Stomach (tissue), 19 donors: ENCODE data around the gene MAST2. TPM values are rescaled to one million over a fixed set of nuclear protein-coding genes. Genes with fewer than 3 reads are reported as not detected.
A peak's percentile ranks its signal among the peaks of the same experiment; 100 is the strongest.

ENCODE experiments used
- DNase-seq, 2 donors: peaks; one replicate each; pipeline versions ENCODE4 v3.0.0 to v3.0.0-alpha.2; 2013 to 2019
- H3K27ac ChIP-seq, 5 donors: fragments of 200-600 bp in 4 of 5; sonication (generic) in 4 of 5; one replicate each; pipeline ENCODE4 v1.5.1; 2013 to 2019; ENCODE audit warnings: mild to moderate bottlenecking in 1 of 5, moderate library complexity in 1 of 5
- H3K27me3 ChIP-seq, 3 donors: fragments of 200-600 bp; sonication (generic); one replicate each; pipeline ENCODE4 v1.5.1; 2017 to 2019; ENCODE audit warnings: mixed run types in 1 of 3
- H3K36me3 ChIP-seq, 4 donors: fragments of 200-600 bp; sonication (generic); 1 replicate in 3 of 4; 2 replicates in 1 of 4; pipeline ENCODE4 v1.5.1; 2016 to 2019
- H3K4me1 ChIP-seq, 4 donors: fragments of 200-600 bp; sonication (generic); one replicate each; pipeline ENCODE4 v1.5.1; 2016 to 2019
- H3K4me3 ChIP-seq, 4 donors: fragments of 200-600 bp; sonication (generic) in 3 of 4; one replicate each; pipeline ENCODE4 v1.5.1; 2016 to 2019; ENCODE audit warnings: mild to moderate bottlenecking in 1 of 4
- H3K9me3 ChIP-seq, 4 donors: fragments of 200-600 bp; sonication (generic); one replicate each; pipeline ENCODE4 v1.5.1; 2016 to 2019
- EP300 ChIP-seq: sonication (generic); formaldehyde crosslinking; IDR thresholded peaks from one replicate; pipeline ENCODE4 v1.6.1; 2017; ENCODE audit warnings: antibody characterized with exemption
- POLR2A ChIP-seq, 4 donors: fragments of 450-650 bp; IDR thresholded peaks; one replicate each; pipeline ENCODE4 v1.6.1; 2016; ENCODE audit warnings: antibody characterized with exemption in 4 of 4, control low read depth in 2 of 4, mild to moderate bottlenecking in 1 of 4, moderate library complexity in 1 of 4
- POLR2AphosphoS5 ChIP-seq, 3 donors: sonication (generic); formaldehyde crosslinking; IDR thresholded peaks; one replicate each; pipeline ENCODE4 v1.6.1; 2016; ENCODE audit warnings: antibody characterized with exemption in 3 of 3
- WGBS, 5 donors: extraction: QIAGEN DNeasy Blood & Tissue Kit in 3 of 5; methylation state at CpG; one replicate each; pipeline versions ENCODE4 v1.1.5 to v1.1.7; 2013 to 2018; 5-methylcytosine and 5-hydroxymethylcytosine counted together
- intact Hi-C: fragments of 100-400 bp; cut with DNase I; formaldehyde crosslinking; loops from one replicate; pipeline ENCODE4 v1.15.1; 2023; ENCODE audit warnings: low total_unique reads
- long read RNA-seq, 10 donors: transcript quantifications; one replicate each; lab custom pipeline, GENCODE V29; 2026
- polyA plus RNA-seq, 3 donors: library from polyadenylated mRNA; stranded (reverse); fragments of 200-250 nt; gene quantifications; one replicate each; pipeline ENCODE4 v1.2.3, GENCODE V29; 2013
- total RNA-seq, 5 donors: library from RNA; depleted of rRNA; stranded (reverse); fragments of >200 nt; gene quantifications; one replicate each; pipeline versions ENCODE4 v1.1.0 to v1.2.3, GENCODE V29; 2014 to 2016
- TF ChIP-seq, protein P1 (sequence below), 7 experiments: fragments of 450-650 bp in 4 of 7; fragments of 200-600 bp in 3 of 7; sonication (generic) in 3 of 7; IDR thresholded peaks; one replicate each; pipeline ENCODE4 v1.5.1; 2016 to 2019; ENCODE audit warnings: antibody characterized with exemption in 7 of 7, control low read depth in 2 of 7, mild to moderate bottlenecking in 1 of 7
- donor health status: healthy with polysubstance abuse.
- donor health status: Bipolar disorder and iron deficiency.
- donor health status: healthy.

Gene MAST2
- total RNA-seq (100 to 1,000 TPM in 1 of 5 donors, 10 to 100 TPM in 4; 27.1 to 131 (median 46.7) TPM), polyA plus RNA-seq (10 to 100 TPM in 1 of 3 donors, 1 to 10 TPM in 2; 5.3 to 19.5 (median 7.4) TPM)
- long read RNA-seq, donor 1, result 0 reads
- long read RNA-seq, donor 2, partial matches to known transcripts, result 0 of 2 reads
- long read RNA-seq, donor 2, other reads (novel, unspliced or antisense), result 0 of 2 reads
- long read RNA-seq, donor 3, partial matches to known transcripts, result 12 of 13 reads
- long read RNA-seq, donor 3, other reads (novel, unspliced or antisense), result 0 of 13 reads
- long read RNA-seq, donor 4, result 0 reads
- long read RNA-seq, donor 5, partial matches to known transcripts, result 17 of 25 reads
- long read RNA-seq, donor 5, other reads (novel, unspliced or antisense), result 5 of 25 reads
- long read RNA-seq, donor 6, result 0 reads
- long read RNA-seq, donor 7, partial matches to known transcripts, result 15 of 18 reads
- long read RNA-seq, donor 7, other reads (novel, unspliced or antisense), result 0 of 18 reads
- long read RNA-seq, donor 8, partial matches to known transcripts, result 14 of 17 reads
- long read RNA-seq, donor 8, other reads (novel, unspliced or antisense), result 0 of 17 reads
- long read RNA-seq, donor 9, partial matches to known transcripts, result 0 of 3 reads
- long read RNA-seq, donor 9, other reads (novel, unspliced or antisense), result 0 of 3 reads
- long read RNA-seq, donor 10, partial matches to known transcripts, result 5 of 5 reads
- long read RNA-seq, donor 10, other reads (novel, unspliced or antisense), result 0 of 5 reads

GRCh38 chr1:45803299-45803780, at the start of gene MAST2:
Gene MAST2, plus strand, starts transcription at chr1:45803612. Its CDS starts 284 bp downstream, at chr1:45803896.
- H3K4me3 ChIP-seq, result peak within 1 kb of the TSS; percentile 57 to 69 (median 68)
- H3K9me3 ChIP-seq, result no peaks in the 10 kb centered on the region
- H3K27ac ChIP-seq, result peak within 1 kb of the TSS; percentile 81 to 92 (median 85)
- intact Hi-C loops, result no loop called here
- peaks cover 0 to 6% (median 5%) of the 10 kb centered on the region in 4 donors for H3K36me3 ChIP-seq
- DNase-seq, result peak; percentile 92 to 97
- 0 to 2% (median 1%) methylated on average over 10 to 53 of the region's 58 CpGs for whole genome bisulfite sequencing, 5 donors
- peak; percentile 47 to 82 (median 78) for TF ChIP-seq POLR2AphosphoS5 (IDR thresholded peaks at IDR 0.05)
- no peak for TF ChIP-seq EP300
- H3K4me1 ChIP-seq, result peaks cover 11 to 31% (median 25%) of the 10 kb centered on the region in 4 donors
- H3K27me3 ChIP-seq, result no peaks in the 10 kb centered on the region

DNA sequence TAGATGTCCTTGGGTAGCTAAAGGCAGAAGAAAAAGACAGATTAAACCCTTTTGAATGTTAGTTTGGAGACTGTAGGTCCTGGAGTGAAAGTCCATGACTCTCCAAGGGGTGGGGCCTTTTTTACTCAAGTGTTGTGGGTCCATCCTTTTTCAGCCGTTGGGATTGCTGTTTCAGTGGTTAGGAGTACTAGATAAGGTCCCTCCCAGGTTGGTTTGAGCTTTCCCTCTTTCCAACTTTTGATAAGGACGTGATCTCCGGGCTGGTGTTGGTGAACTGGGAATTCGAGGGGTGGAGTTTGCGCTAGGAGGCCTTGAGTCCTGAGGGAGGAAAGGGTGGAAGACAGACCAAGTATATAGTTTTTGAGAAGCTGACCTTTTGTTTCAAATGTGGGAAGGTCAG, 47.7 kb upstream of the MAST2 start:
- 48 to 78% (median 66%) methylated on average over 5 of the region's 5 CpGs for WGBS, 5 donors
- H3K27me3 ChIP-seq, result no peaks in the 10 kb centered on the region
- no peaks in the 10 kb centered on the region for H3K36me3 ChIP-seq
- intact Hi-C loops, result no loop called here
- no peak overlapping the region for H3K4me3 ChIP-seq
- peaks cover 0 to 6% (median 0%) of the 10 kb centered on the region in 4 donors for H3K9me3 ChIP-seq
- H3K27ac ChIP-seq, result no peak overlapping the region
- peaks cover 0 to 32% (median 10%) of the 10 kb centered on the region in 4 donors for H3K4me1 ChIP-seq
- DNase-seq, result no peak
- TF ChIP-seq EP300 (no peak), POLR2A (IDR thresholded peaks at IDR 0.05) (no peak), POLR2AphosphoS5 (IDR thresholded peaks at IDR 0.05) (no peak)
- TF ChIP-seq, protein P1, sequence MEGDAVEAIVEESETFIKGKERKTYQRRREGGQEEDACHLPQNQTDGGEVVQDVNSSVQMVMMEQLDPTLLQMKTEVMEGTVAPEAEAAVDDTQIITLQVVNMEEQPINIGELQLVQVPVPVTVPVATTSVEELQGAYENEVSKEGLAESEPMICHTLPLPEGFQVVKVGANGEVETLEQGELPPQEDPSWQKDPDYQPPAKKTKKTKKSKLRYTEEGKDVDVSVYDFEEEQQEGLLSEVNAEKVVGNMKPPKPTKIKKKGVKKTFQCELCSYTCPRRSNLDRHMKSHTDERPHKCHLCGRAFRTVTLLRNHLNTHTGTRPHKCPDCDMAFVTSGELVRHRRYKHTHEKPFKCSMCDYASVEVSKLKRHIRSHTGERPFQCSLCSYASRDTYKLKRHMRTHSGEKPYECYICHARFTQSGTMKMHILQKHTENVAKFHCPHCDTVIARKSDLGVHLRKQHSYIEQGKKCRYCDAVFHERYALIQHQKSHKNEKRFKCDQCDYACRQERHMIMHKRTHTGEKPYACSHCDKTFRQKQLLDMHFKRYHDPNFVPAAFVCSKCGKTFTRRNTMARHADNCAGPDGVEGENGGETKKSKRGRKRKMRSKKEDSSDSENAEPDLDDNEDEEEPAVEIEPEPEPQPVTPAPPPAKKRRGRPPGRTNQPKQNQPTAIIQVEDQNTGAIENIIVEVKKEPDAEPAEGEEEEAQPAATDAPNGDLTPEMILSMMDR (IDR thresholded peaks at IDR 0.05), result no peak

- Histone ChIP-seq H3K36me3 (no peaks in the 10 kb centered on the region), H3K9me3 (no peaks in the 10 kb centered on the region), H3K27me3 (no peaks in the 10 kb centered on the region), H3K4me1 (peaks cover 0 to 16% (median under 1%) of the 10 kb centered on the region in 4 donors), H3K4me3 (no peak overlapping the region), H3K27ac (no peak overlapping the region)
- intact Hi-C loops, result no loop called here
- no peak for TF ChIP-seq POLR2A (IDR thresholded peaks at IDR 0.05)
- TF ChIP-seq, protein P1 (IDR thresholded peaks at IDR 0.05), result no peak
- TF ChIP-seq EP300, result no peak
- TF ChIP-seq POLR2AphosphoS5 (IDR thresholded peaks at IDR 0.05), result no peak
- no peak for DNase-seq
- 66 to 80% (median 69%) methylated on average over 3 of the region's 3 CpGs for WGBS, 5 donors
Measured at GRCh38 chr1:45762291-45762690, 41.1 kb upstream of the MAST2 start.

DNA sequence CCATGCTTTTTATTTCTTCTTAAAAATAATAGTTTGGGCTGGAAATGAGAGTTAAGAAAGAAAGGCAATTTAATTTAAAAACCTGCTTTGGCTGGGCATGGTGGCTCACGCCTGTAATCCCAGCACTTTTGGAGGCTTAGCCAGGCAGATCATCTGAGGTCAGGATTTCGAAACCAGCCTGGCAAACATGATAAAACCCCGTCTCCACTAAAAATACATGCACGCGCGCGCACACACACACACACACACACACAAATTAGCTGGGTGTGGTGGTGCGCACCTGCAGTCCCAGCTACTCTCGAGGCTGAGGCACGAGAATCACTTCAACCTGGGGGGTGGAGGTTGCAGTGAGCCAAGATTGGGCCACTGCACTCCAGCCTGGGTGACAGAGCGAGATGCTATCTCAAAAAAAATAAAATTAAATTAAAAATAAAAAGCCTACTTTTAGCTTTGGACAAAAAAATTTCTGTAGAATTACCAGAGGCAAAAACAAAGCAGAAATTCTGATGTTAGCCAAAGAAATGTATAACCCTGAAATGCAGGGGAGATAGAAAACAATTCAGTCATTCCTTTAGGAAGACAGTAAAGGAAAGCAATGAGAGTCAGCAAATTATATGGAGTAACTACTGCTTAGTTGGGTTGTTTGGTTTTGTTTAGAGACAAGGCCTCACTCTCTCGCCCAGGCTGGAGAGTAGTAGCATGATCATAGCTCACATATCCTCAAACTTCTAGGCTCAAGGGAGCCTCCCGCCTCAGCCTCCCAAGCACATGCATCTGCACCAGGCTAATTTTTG, 37.2 kb upstream of the MAST2 start:
- H3K4me3 ChIP-seq, result no peak overlapping the region
- no peaks in the 10 kb centered on the region for H3K9me3 ChIP-seq

More for the DNA sequence above, 37.2 kb upstream of the MAST2 start:
- no peaks in the 10 kb centered on the region for H3K36me3 ChIP-seq
- intact Hi-C loops, result no loop called here
- DNase-seq, result no peak
- H3K27me3 ChIP-seq, result no peaks in the 10 kb centered on the region
- no peaks in the 10 kb centered on the region for H3K4me1 ChIP-seq
- TF ChIP-seq, protein P1 (IDR thresholded peaks at IDR 0.05), result no peak
- TF ChIP-seq POLR2AphosphoS5 (IDR thresholded peaks at IDR 0.05) (no peak), POLR2A (IDR thresholded peaks at IDR 0.05) (no peak), EP300 (no peak)
- no peak overlapping the region for H3K27ac ChIP-seq
- 80 to 84% (median 83%) methylated on average over 13 of the region's 13 CpGs for WGBS, 5 donors
